ENCODE measurements around the gene TRIM69.

GRCh38 chr15:44801797-44802196, 65.5 kb downstream of the TRIM69 start:
- TF ChIP-seq CTCF (IDR thresholded peaks at IDR 0.05): no peak
- TF ChIP-seq POLR2A (IDR thresholded peaks at IDR 0.05): no peak
